ENCODE results near the gene ATRN.

DNA sequence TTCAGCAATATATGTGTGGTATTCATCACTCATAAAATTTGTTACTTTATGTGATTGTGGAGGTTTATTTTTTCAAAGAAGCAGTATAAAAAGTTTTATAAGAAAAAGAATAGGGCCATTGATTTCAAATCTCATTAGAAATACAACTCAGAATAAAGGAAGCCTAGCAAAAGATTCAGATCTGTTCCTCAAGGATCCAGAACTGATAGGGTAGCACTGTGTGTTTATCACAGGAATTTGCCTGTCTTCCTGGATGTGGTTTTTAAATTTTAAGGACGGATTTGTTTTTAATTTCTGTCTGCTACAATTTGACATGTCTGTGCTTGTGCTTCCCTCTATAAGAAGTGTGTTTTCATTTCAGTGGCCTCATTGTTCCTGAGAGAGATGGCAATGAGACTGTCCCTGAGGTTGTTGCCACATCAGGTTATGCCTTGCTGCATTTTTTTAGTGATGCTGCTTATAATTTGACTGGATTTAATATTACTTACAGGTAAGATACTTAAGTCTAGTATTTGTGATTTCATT is 74.6 kb downstream of the ATRN start:
- TF ChIP-seq, protein P1, sequence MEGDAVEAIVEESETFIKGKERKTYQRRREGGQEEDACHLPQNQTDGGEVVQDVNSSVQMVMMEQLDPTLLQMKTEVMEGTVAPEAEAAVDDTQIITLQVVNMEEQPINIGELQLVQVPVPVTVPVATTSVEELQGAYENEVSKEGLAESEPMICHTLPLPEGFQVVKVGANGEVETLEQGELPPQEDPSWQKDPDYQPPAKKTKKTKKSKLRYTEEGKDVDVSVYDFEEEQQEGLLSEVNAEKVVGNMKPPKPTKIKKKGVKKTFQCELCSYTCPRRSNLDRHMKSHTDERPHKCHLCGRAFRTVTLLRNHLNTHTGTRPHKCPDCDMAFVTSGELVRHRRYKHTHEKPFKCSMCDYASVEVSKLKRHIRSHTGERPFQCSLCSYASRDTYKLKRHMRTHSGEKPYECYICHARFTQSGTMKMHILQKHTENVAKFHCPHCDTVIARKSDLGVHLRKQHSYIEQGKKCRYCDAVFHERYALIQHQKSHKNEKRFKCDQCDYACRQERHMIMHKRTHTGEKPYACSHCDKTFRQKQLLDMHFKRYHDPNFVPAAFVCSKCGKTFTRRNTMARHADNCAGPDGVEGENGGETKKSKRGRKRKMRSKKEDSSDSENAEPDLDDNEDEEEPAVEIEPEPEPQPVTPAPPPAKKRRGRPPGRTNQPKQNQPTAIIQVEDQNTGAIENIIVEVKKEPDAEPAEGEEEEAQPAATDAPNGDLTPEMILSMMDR (IDR thresholded peaks at IDR 0.05; ENCODE audit: borderline replicate concordance, extremely low read depth, low read length, poor library complexity, severe bottlenecking), result no peak
- no peak for TF ChIP-seq EZH2 (IDR thresholded peaks at IDR 0.05; ENCODE audit: borderline replicate concordance, low read depth, low read length, severe bottlenecking)
